ENCODE results near the gene NMNAT2. TPM values are rescaled to one million over a fixed set of nuclear protein-coding genes. Genes with fewer than 3 reads are reported as not detected.

NMNAT2 gene
- total RNA-seq, 1 experiment from 2014 or later: 8.8 TPM

- ATAC-seq: no peak
- TF ChIP-seq PRRX2 (CRISPR knock-in tag; IDR thresholded peaks at IDR 0.05) (no peak), ZMAT4 (CRISPR knock-in tag; IDR thresholded peaks at IDR 0.05) (no peak), ZNF423 (CRISPR knock-in tag; IDR thresholded peaks at IDR 0.05) (no peak), ZNF416 (CRISPR knock-in tag; IDR thresholded peaks at IDR 0.05) (no peak), HMGXB4 (CRISPR knock-in tag; IDR thresholded peaks at IDR 0.05) (no peak), CREM (CRISPR knock-in tag; IDR thresholded peaks at IDR 0.05) (no peak)
- TF ChIP-seq, protein P1, sequence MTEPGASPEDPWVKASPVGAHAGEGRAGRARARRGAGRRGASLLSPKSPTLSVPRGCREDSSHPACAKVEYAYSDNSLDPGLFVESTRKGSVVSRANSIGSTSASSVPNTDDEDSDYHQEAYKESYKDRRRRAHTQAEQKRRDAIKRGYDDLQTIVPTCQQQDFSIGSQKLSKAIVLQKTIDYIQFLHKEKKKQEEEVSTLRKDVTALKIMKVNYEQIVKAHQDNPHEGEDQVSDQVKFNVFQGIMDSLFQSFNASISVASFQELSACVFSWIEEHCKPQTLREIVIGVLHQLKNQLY (CRISPR knock-in tag; IDR thresholded peaks at IDR 0.05): no peak
- ChIA-PET CTCF (interaction anchor here (1.0 to 3.3 kb wide), 2 partner anchors 12 to 166 kb away, joined by 3 to 11 read pairs; no protein-coding TSS in a partner anchor), POLR2A (no interaction called here)
- Mint-ChIP-seq H3K27me3 (ENCODE audit: low read depth) (no peaks in the 10 kb centered on the region), H3K36me3 (no peaks in the 10 kb centered on the region), H3K4me1 (peaks cover 35% of the 10 kb centered on the region), H3K4me3 (no peak overlapping the region), H3K27ac (no peak overlapping the region), H3K9me3 (no peaks in the 10 kb centered on the region)
- no peak for DNase-seq (ENCODE audit: low spot score)
These were observed 195.3 kb downstream of the NMNAT2 start for GRCh38 chr1:183222909-183223308.

- Mint-ChIP-seq H3K4me1 (peaks cover 26% of the 10 kb centered on the region), H3K27ac (peak overlapping the region; percentile 29; the same call in 1 of the 2 replicates), H3K4me3 (no peak overlapping the region), H3K9me3 (no peaks in the 10 kb centered on the region), H3K27me3 (ENCODE audit: low read depth) (no peaks in the 10 kb centered on the region), H3K36me3 (no peaks in the 10 kb centered on the region)
- DNase-seq (ENCODE audit: low spot score) (no peak), ATAC-seq (no peak)
- ChIA-PET POLR2A (no interaction called here), CTCF (interaction anchor here (1.4 to 3.0 kb wide), 3 partner anchors 8 to 15 kb away, joined by 3 to 22 read pairs (median 20); no protein-coding TSS in a partner anchor)
- no peak for TF ChIP-seq ATF3 (CRISPR knock-in tag; conservative IDR thresholded peaks at IDR 0.05)
- TF ChIP-seq E2F5 (CRISPR knock-in tag; IDR thresholded peaks at IDR 0.05): no peak
- no peak for TF ChIP-seq NR2C2 (CRISPR knock-in tag; IDR thresholded peaks at IDR 0.05)
- TF ChIP-seq JAZF1 (CRISPR knock-in tag; IDR thresholded peaks at IDR 0.05): no peak
- TF ChIP-seq, protein P2, sequence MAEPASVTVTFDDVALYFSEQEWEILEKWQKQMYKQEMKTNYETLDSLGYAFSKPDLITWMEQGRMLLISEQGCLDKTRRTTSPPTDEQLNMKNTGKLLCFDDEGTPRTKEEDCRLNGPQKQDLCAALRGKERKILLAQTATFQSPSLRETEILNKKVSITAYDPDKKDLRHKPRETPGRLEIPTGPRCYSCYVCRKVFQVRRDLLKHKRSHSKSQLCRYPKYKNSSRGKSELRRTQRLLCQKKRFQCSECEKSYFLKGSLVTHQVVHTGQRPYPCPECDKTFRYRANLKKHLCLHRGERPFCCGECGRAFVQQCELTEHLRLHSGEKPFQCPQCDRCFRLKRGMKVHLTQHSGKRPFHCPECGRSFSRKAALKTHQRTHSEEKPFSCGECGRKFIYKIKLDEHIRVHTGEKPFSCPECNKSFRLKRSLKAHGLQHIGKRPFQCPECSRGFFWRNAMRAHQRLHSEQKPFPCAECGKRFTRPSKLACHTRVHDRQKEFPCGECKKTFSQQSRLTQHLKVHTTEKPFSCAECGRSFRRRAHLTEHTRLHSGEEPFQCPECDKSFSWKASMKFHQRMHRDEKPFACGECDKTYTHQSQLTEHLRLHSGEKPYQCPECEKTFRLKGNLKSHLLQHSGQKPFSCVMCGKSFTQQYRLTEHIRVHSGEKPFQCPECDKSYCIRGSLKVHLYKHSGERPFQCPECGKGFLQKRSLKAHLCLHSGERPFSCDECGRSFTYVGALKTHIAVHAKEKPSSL (CRISPR knock-in tag; conservative IDR thresholded peaks at IDR 0.05): no peak
- TF ChIP-seq KAT7 (CRISPR knock-in tag; IDR thresholded peaks at IDR 0.05; ENCODE audit: borderline replicate concordance): no peak
- TF ChIP-seq TEAD4 (CRISPR knock-in tag; IDR thresholded peaks at IDR 0.05): no peak
- TF ChIP-seq, protein P3, sequence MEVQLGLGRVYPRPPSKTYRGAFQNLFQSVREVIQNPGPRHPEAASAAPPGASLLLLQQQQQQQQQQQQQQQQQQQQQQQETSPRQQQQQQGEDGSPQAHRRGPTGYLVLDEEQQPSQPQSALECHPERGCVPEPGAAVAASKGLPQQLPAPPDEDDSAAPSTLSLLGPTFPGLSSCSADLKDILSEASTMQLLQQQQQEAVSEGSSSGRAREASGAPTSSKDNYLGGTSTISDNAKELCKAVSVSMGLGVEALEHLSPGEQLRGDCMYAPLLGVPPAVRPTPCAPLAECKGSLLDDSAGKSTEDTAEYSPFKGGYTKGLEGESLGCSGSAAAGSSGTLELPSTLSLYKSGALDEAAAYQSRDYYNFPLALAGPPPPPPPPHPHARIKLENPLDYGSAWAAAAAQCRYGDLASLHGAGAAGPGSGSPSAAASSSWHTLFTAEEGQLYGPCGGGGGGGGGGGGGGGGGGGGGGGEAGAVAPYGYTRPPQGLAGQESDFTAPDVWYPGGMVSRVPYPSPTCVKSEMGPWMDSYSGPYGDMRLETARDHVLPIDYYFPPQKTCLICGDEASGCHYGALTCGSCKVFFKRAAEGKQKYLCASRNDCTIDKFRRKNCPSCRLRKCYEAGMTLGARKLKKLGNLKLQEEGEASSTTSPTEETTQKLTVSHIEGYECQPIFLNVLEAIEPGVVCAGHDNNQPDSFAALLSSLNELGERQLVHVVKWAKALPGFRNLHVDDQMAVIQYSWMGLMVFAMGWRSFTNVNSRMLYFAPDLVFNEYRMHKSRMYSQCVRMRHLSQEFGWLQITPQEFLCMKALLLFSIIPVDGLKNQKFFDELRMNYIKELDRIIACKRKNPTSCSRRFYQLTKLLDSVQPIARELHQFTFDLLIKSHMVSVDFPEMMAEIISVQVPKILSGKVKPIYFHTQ (CRISPR knock-in tag; IDR thresholded peaks at IDR 0.05): no peak
- no peak for TF ChIP-seq ZNF263 (CRISPR knock-in tag; IDR thresholded peaks at IDR 0.05; ENCODE audit: low read depth)
- no peak for TF ChIP-seq SMAD4 (CRISPR knock-in tag; IDR thresholded peaks at IDR 0.05)
- no peak for TF ChIP-seq USF1 (CRISPR knock-in tag; IDR thresholded peaks at IDR 0.05)
- no peak for TF ChIP-seq FOXP4 (CRISPR knock-in tag; IDR thresholded peaks at IDR 0.05)
- no peak for TF ChIP-seq NFATC4 (CRISPR knock-in tag; IDR thresholded peaks at IDR 0.05)
- TF ChIP-seq JUN (CRISPR knock-in tag; IDR thresholded peaks at IDR 0.05): no peak
- no peak for TF ChIP-seq PRRX2 (CRISPR knock-in tag; IDR thresholded peaks at IDR 0.05)
- TF ChIP-seq CBFB (CRISPR knock-in tag; IDR thresholded peaks at IDR 0.05; ENCODE audit: low read depth): no peak
These were observed 198.6 kb downstream of the NMNAT2 start for GRCh38 chr1:183219616-183220009.
